Endothelial cell of umbilical vein (primary cell): ENCODE measurements around the gene TMEM120A. TPM values are rescaled to one million over a fixed set of nuclear protein-coding genes. Genes with fewer than 3 reads are reported as not detected.

ENCODE experiments used
- BruUV-seq: library from RNA; stranded (reverse); fragments of 400-500 nt; replicated peaks from 2 replicates; lab custom pipeline; 2021; lab: Mats Ljungman, UMichigan
- CTCF ChIA-PET: fragments of 300-600, 350-600 bp; sonication (Branson Sonifier 250); formaldehyde crosslinking; loops from one replicate; lab custom pipeline; 2021; ENCODE audit warnings: antibody characterized with exemption, inconsistent platforms; lab: Charles Lee
- POLR2A ChIA-PET: fragments of 300-600, 350-600 bp; sonication (Branson Sonifier 250); formaldehyde crosslinking; loops from one replicate; lab custom pipeline; 2021; ENCODE audit warnings: antibody characterized with exemption, inconsistent platforms; lab: Charles Lee
- DNase-seq: peaks from one replicate; pipeline ENCODE4 v3.0.0-alpha.2; 2011; ENCODE audit warnings: low read depth, low spot score
- FAIRE-seq: peaks from 2 replicates; lab custom pipeline; 2011; peaks lifted over from hg19 to GRCh38; lab: Jason Lieb, UNC
- H2AFZ ChIP-seq: 2 replicates; pipeline ENCODE4 v1.6.0; 2012; ENCODE audit warnings: low read depth, low read length, control low read depth, inconsistent platforms
- H3K27ac ChIP-seq: 2 replicates; pipeline ENCODE4 v1.5.1; 2011; ENCODE audit warnings: low read depth, mild to moderate bottlenecking, control low read depth, low read length, moderate library complexity; ENCODE audit not compliant: insufficient read depth
- H3K27me3 ChIP-seq, 2 experiments: 2 replicates each; pipeline versions ENCODE4 v1.6.0 to v1.6.1; 2011; ENCODE audit warnings: low read length in 2 of 2, mixed read lengths in 1 of 2; ENCODE audit not compliant: control insufficient read depth in 2 of 2, insufficient read depth in 2 of 2
- H3K36me3 ChIP-seq, 2 experiments: 2 replicates in 1 of 2; 3 replicates in 1 of 2; pipeline ENCODE4 v1.5.1; 2011; ENCODE audit warnings: low read length in 2 of 2, mild to moderate bottlenecking in 1 of 2, moderate library complexity in 1 of 2; ENCODE audit not compliant: control insufficient read depth in 2 of 2, insufficient read depth in 2 of 2; ENCODE audit errors: extremely low read depth in 1 of 2
- H3K4me1 ChIP-seq: 3 replicates; pipeline ENCODE4 v1.5.1; 2011; ENCODE audit warnings: mild to moderate bottlenecking, low read length; ENCODE audit not compliant: control insufficient read depth, insufficient read depth; ENCODE audit errors: extremely low read depth
- H3K4me2 ChIP-seq: 2 replicates; pipeline ENCODE4 v1.6.1; 2011; ENCODE audit warnings: low read length, control low read depth, mixed read lengths; ENCODE audit not compliant: insufficient read depth
- H3K4me3 ChIP-seq, 3 experiments: fragments of 200-600 bp in 1 of 3; sonication (generic), shearing (Covaris generic) in 1 of 3; replicated peaks in 1 of 3; 2 replicates each; pipeline ENCODE4 v1.5.1; 2011 to 2016; ENCODE audit warnings: control low read depth in 3 of 3, low read length in 3 of 3, mild to moderate bottlenecking in 2 of 3, inconsistent platforms in 1 of 3, low read depth in 1 of 3, moderate library complexity in 1 of 3; ENCODE audit not compliant: insufficient read depth in 1 of 3
- H3K79me2 ChIP-seq: 2 replicates; pipeline ENCODE4 v1.6.0; 2012; ENCODE audit warnings: low read length, inconsistent platforms; ENCODE audit not compliant: control insufficient read depth, insufficient read depth
- H3K9ac ChIP-seq: replicated peaks from 2 replicates; pipeline ENCODE3; 2011; ENCODE audit warnings: low read length, control low read depth; ENCODE audit not compliant: insufficient read depth; ENCODE audit errors: extremely low read depth
- H3K9me1 ChIP-seq: replicated peaks from 3 replicates; pipeline ENCODE4 v1.6.0; 2011; ENCODE audit warnings: mild to moderate bottlenecking, low read length; ENCODE audit not compliant: control insufficient read depth, insufficient read depth; ENCODE audit errors: extremely low read depth
- H3K9me3 ChIP-seq: replicated peaks from 2 replicates; pipeline ENCODE4 v1.5.1; 2012; ENCODE audit warnings: low read length, inconsistent platforms; ENCODE audit not compliant: control insufficient read depth, insufficient read depth
- H4K20me1 ChIP-seq: replicated peaks from 2 replicates; pipeline ENCODE3; 2011; ENCODE audit warnings: mild to moderate bottlenecking, low read length; ENCODE audit not compliant: control insufficient read depth, insufficient read depth; ENCODE audit errors: extremely low read depth
- EZH2 ChIP-seq: IDR thresholded peaks from 2 replicates; pipeline ENCODE4 v1.6.1; 2012; ENCODE audit warnings: borderline replicate concordance, low read depth, mild to moderate bottlenecking, moderate library complexity, low read length, inconsistent platforms; ENCODE audit not compliant: severe bottlenecking
- FOS ChIP-seq: IDR thresholded peaks from 2 replicates; pipeline ENCODE4 v1.6.1; 2011; ENCODE audit warnings: mild to moderate bottlenecking, low read length, moderate library complexity, borderline replicate concordance; ENCODE audit not compliant: insufficient read depth
- GATA2 ChIP-seq: IDR thresholded peaks from 2 replicates; pipeline ENCODE4 v1.7.0; 2011; ENCODE audit warnings: low read depth, mild to moderate bottlenecking, moderate library complexity, mixed read lengths, low read length; ENCODE audit not compliant: insufficient read length, insufficient read depth
- JUN ChIP-seq: IDR thresholded peaks from 2 replicates; pipeline ENCODE4 v1.6.1; 2011; ENCODE audit warnings: borderline replicate concordance, low read depth; ENCODE audit not compliant: insufficient read length, insufficient read depth
- MYC ChIP-seq: IDR thresholded peaks from one replicate; pipeline ENCODE4 v1.6.1; 2011; ENCODE audit warnings: mild to moderate bottlenecking, low read depth, low read length
- POLR2A ChIP-seq: IDR thresholded peaks from 2 replicates; pipeline ENCODE4 v1.6.1; 2012; ENCODE audit warnings: low read depth, mild to moderate bottlenecking, control low read depth, low read length
- POLR2AphosphoS5 ChIP-seq: IDR thresholded peaks from 2 replicates; pipeline ENCODE4 v1.6.1; 2012; ENCODE audit warnings: low read depth, mild to moderate bottlenecking, control low read depth, low read length, moderate library complexity; ENCODE audit not compliant: insufficient read depth
- dilution Hi-C: fragments of 300-500 bp; cut with MboI; formaldehyde crosslinking; loops from one replicate; pipeline ENCODE4 v1.15.0; 2019; ENCODE audit warnings: low sequenced_read_pairs; ENCODE audit not compliant: extremely low pct_ligation_motif_present
- intact Hi-C: fragments of 100-400 bp; cut with micrococcal nuclease; formaldehyde crosslinking; loops from one replicate; pipeline ENCODE4 v1.10.0; 2022
- polyA plus RNA-seq, 4 experiments: library from polyadenylated mRNA; depleted of rRNA in 3 of 4; stranded (reverse) in 3 of 4; unstranded in 1 of 4; fragments of >200 nt; gene quantifications; 2 replicates each; pipeline versions ENCODE4 v1.2.1 to v1.2.3, GENCODE V29; 2011 to 2012; ENCODE audit warnings: missing spikeins in 1 of 4
- total RNA-seq: library from RNA; stranded (reverse); gene quantifications from 2 replicates; pipeline ENCODE4 v1.2.3, GENCODE V29; 2021
- TF ChIP-seq, protein P1 (sequence below), 2 donors: IDR thresholded peaks; 1 replicate in 1 of 2; 2 replicates in 1 of 2; pipeline ENCODE4 v1.5.1; 2011; ENCODE audit warnings: low read length in 2 of 2, mild to moderate bottlenecking in 2 of 2, moderate library complexity in 2 of 2, control low read depth in 1 of 2, inconsistent platforms in 1 of 2, low read depth in 1 of 2; ENCODE audit not compliant: insufficient read depth in 1 of 2; ENCODE audit errors: extremely low read depth in 1 of 2
- TF ChIP-seq, protein P2 (sequence below): IDR thresholded peaks from 2 replicates; pipeline ENCODE4 v1.6.1; 2011; ENCODE audit not compliant: insufficient read depth, insufficient read length

The TMEM120A gene
- total and polyA plus RNA-seq, 2 donors (not counting 3 experiments of a cell fraction or from before 2014, with no cell fraction given), result 38.6 to 133 TPM

DNA sequence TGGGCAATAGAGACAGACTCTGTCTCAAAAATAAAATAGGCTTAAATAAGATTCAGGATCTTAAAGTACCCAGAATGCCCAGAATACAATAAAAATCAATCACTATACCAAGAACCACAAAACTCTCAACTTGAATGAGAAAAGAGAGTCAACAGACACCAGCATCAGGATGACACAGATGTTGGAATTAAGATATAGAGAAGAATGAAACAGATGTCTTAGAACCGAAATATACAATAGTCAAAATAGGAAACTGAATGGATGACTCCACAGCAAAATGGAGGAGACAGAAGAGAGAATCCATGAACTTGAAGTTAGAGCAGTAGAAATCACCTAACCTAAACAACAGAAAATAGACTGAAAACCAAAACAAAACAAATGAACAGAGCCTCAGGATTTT is 49.9 kb downstream of the TMEM120A start:
- H3K36me3 ChIP-seq, result no peaks in the 10 kb centered on the region
- ChIA-PET CTCF (no interaction called here), POLR2A (no interaction called here)
- intact Hi-C loops (no loop called here), dilution Hi-C loops (no loop called here)
- H3K4me1 ChIP-seq, result peaks cover 3% of the 10 kb centered on the region
- no peak overlapping the region for H3K4me3 ChIP-seq
- no peaks in the 10 kb centered on the region for H3K79me2 ChIP-seq
- FAIRE-seq (no peak), DNase-seq (no peak)
- H3K9ac ChIP-seq, result no peak overlapping the region
- no peaks in the 10 kb centered on the region for H3K9me1 ChIP-seq
- H3K4me2 ChIP-seq, result no peak overlapping the region
- no peak overlapping the region for H3K27ac ChIP-seq
- no TSS peak for BruUV-seq
- H2AFZ ChIP-seq, result no peak overlapping the region
- TF ChIP-seq GATA2, result no peak
- TF ChIP-seq EZH2, result no peak
- no peak for TF ChIP-seq MYC
- TF ChIP-seq, protein P1, sequence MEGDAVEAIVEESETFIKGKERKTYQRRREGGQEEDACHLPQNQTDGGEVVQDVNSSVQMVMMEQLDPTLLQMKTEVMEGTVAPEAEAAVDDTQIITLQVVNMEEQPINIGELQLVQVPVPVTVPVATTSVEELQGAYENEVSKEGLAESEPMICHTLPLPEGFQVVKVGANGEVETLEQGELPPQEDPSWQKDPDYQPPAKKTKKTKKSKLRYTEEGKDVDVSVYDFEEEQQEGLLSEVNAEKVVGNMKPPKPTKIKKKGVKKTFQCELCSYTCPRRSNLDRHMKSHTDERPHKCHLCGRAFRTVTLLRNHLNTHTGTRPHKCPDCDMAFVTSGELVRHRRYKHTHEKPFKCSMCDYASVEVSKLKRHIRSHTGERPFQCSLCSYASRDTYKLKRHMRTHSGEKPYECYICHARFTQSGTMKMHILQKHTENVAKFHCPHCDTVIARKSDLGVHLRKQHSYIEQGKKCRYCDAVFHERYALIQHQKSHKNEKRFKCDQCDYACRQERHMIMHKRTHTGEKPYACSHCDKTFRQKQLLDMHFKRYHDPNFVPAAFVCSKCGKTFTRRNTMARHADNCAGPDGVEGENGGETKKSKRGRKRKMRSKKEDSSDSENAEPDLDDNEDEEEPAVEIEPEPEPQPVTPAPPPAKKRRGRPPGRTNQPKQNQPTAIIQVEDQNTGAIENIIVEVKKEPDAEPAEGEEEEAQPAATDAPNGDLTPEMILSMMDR (IDR thresholded peaks at IDR 0.05; ENCODE audit: extremely low read depth in 1 of 2, insufficient read depth in 1 of 2, low read depth in 1 of 2, low read length in 2 of 2), result no peak
- TF ChIP-seq FOS, result no peak
- TF ChIP-seq, protein P2, sequence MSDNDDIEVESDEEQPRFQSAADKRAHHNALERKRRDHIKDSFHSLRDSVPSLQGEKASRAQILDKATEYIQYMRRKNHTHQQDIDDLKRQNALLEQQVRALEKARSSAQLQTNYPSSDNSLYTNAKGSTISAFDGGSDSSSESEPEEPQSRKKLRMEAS, result no peak
- TF ChIP-seq POLR2AphosphoS5, result no peak
- TF ChIP-seq POLR2A, result no peak
- no peak for TF ChIP-seq JUN
- no peaks in the 10 kb centered on the region for H3K27me3 ChIP-seq
- no peaks in the 10 kb centered on the region for H4K20me1 ChIP-seq
- no peaks in the 10 kb centered on the region for H3K9me3 ChIP-seq
